Thymus (tissue), 11 donors: ENCODE measurements around the gene PCIF1. TPM values are rescaled to one million over a fixed set of nuclear protein-coding genes. Genes with fewer than 3 reads are reported as not detected.
A peak's percentile ranks its signal among the peaks of the same experiment; 100 is the strongest.
"Not testable (repeated sequence)": the region's sequence is repeated elsewhere in the genome, so short reads cannot be mapped to it uniquely, and the experiment has no call there.

Source experiments
- DNase-seq, 9 donors: peaks; one replicate each; pipeline ENCODE4 v3.0.0-alpha.2; 2013; ENCODE audit warnings: low spot score in 9 of 9, low read depth in 6 of 9, missing footprints in 1 of 9
- H3K27ac ChIP-seq, 2 donors: one replicate each; pipeline ENCODE4 v1.5.1; 2013; ENCODE audit warnings: control low read depth in 1 of 2, low read depth in 1 of 2, low read length in 1 of 2, mild to moderate bottlenecking in 1 of 2, moderate library complexity in 1 of 2
- H3K27me3 ChIP-seq, 2 donors: one replicate each; pipeline ENCODE4 v1.5.1; 2013; ENCODE audit warnings: low read length in 1 of 2; ENCODE audit not compliant: control insufficient read depth in 2 of 2, insufficient read depth in 1 of 2
- H3K36me3 ChIP-seq, 2 donors: one replicate each; pipeline ENCODE4 v1.5.1; 2013; ENCODE audit warnings: low read length in 1 of 2, mild to moderate bottlenecking in 1 of 2, moderate library complexity in 1 of 2; ENCODE audit not compliant: control insufficient read depth in 2 of 2, insufficient read depth in 2 of 2
- H3K4me1 ChIP-seq, 2 donors: one replicate each; pipeline ENCODE4 v1.5.1; 2013; ENCODE audit warnings: low read length in 2 of 2; ENCODE audit not compliant: control insufficient read depth in 2 of 2, insufficient read depth in 2 of 2
- H3K4me3 ChIP-seq, 2 donors: one replicate each; pipeline ENCODE4 v1.5.1; 2013; ENCODE audit warnings: low read length in 2 of 2, control low read depth in 1 of 2, mild to moderate bottlenecking in 1 of 2
- H3K9me3 ChIP-seq, 2 donors: one replicate each; pipeline ENCODE4 v1.5.1; 2013; ENCODE audit warnings: low read length in 1 of 2, mild to moderate bottlenecking in 1 of 2; ENCODE audit not compliant: control insufficient read depth in 2 of 2, insufficient read depth in 1 of 2
- WGBS: extraction: QIAGEN DNeasy Blood & Tissue Kit; methylation state at CpG from one replicate; pipeline ENCODE4 v1.1.7; 2013; 5-methylcytosine and 5-hydroxymethylcytosine counted together
- polyA plus RNA-seq: library from polyadenylated mRNA; stranded (reverse); fragments of 200-250 nt; gene quantifications from one replicate; pipeline ENCODE4 v1.2.3, GENCODE V29; 2013
- total RNA-seq: library from RNA; stranded (reverse); fragments of 120-200 nt; gene quantifications from one replicate; pipeline ENCODE4 v1.2.4, GENCODE V29; 2013
- donor health status: healthy.

Gene PCIF1
- total and polyA plus RNA-seq, 2 donors = 13.9 to 37.4 TPM

DNA sequence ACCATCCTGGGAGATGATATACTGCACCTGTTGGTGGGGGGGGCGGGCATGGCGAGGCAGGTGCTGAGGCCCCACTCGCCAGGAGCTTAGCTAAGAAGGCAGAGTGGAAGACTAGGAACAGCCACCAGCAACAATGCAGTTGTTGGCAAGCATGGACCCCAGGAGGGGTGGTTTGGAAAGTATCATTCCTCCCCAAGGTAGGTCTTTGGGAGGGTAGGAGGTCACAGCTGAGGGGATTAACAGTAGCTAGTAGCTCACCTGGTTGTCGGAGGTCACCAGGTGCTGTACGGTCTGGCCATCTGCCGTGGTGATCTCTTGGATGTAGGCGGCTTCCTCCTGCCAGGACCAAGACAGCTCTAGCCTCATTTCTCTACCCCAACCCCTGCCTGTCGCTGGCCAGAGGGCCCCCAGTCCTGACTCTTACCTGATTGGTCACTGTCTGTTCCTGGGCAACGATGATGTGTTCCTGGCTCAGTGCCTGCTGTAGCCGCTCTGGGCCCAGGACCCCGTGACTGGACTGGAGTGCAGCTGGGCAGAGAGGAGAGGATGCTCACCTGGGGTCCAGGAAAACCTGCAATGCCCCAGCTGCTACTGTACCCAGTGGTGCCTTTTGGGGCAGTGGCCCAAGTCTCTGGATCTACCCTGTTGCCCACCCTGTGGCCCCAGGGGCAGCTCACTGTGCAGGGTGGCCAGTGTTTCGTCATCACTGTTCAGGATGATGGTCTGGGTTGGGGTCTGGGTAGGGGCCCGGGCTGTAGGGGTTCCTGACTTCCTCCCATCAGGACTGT, 15.3 kb downstream of the PCIF1 start:
- Histone ChIP-seq H3K27me3 (no peaks in the 10 kb centered on the region), H3K4me1 (peaks cover 9 to 15% of the 10 kb centered on the region in 2 donors), H3K4me3 (no peak overlapping the region), H3K9me3 (no peaks in the 10 kb centered on the region), H3K27ac (no peak overlapping the region), H3K36me3 (peaks cover 86 to 92% of the 10 kb centered on the region in 2 donors)
- 96% methylated on average over 13 of the region's 13 CpGs for WGBS
- DNase-seq = no peak

DNA sequence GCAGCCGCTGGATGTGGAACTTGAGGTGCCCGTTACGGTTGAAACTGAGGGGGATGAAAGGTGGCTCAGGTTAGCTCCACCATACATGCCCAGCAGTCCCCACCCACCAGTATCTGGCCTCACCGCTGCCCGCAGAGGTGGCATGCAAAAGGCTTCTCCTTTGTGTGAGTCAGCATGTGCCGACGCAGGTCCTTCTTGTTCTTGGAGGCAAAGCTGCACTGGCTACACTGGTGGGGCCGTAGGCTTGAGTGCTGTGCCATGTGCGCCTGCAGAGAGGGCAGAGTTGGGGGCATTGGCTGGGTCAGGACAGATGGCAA, 15.8 kb downstream of the PCIF1 start:
- no peak for DNase-seq
- H3K9me3 ChIP-seq = no peaks in the 10 kb centered on the region
- no peak overlapping the region for H3K27ac ChIP-seq
- no peak overlapping the region for H3K4me3 ChIP-seq
- H3K27me3 ChIP-seq = no peaks in the 10 kb centered on the region
- 97% methylated on average over 9 of the region's 9 CpGs for WGBS
- H3K36me3 ChIP-seq = peaks cover 80 to 87% of the 10 kb centered on the region in 2 donors
- peaks cover 9 to 15% of the 10 kb centered on the region in 2 donors for H3K4me1 ChIP-seq

DNA sequence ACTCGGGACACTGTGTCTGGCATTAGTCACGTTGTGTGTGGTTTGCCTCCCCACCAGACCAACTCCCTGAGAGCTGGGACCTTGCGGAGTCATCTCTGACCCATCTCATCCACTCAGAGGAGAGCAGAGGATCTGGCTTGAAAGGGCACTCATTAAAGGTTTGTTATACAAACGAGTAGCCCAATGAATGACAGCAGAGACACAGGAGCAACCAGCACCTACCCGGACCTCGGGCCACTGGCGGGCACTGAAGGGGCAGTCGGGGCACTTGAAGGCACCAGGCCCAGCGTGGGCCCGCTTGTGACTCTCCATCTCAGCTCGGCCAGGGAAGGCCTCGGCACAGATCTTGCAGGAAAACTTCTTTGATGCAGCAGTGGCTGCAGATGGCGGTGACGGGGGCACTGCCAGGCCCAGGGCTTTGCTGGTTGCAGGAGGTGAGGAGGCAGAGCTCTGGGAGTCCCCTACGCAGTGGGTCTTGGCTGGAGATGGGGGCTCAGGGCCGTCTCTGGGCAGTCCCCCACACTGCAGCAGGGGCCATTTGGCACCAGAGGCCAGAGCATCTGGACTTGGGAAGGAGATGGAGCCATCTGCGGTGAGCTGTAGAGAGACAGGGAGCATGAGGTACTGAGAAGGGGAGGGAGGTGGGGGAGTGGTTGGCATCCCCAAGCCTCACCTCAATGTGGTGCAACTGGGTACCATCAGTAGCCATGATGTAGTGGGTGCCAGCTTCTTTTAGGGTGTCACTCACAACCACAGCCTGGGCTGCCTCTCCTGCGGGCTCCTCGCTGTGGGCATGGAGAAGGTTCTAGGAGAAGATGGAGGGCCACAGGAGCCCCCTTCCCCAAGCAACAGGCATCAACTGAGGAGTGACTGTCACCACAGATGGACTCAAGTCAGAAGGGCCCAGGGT, 17.7 kb downstream of the PCIF1 start:
- no peaks in the 10 kb centered on the region for H3K27me3 ChIP-seq
- H3K4me3 ChIP-seq = no peak overlapping the region
- no peak for DNase-seq
- WGBS = 99% methylated on average over 19 of the region's 19 CpGs
- peak overlapping the region in 1 of 2 donors; percentile 83 for H3K27ac ChIP-seq
- H3K36me3 ChIP-seq = peaks cover 62 to 72% of the 10 kb centered on the region in 2 donors
- peaks cover 9 to 15% of the 10 kb centered on the region in 2 donors for H3K4me1 ChIP-seq
- H3K9me3 ChIP-seq = no peaks in the 10 kb centered on the region

DNA sequence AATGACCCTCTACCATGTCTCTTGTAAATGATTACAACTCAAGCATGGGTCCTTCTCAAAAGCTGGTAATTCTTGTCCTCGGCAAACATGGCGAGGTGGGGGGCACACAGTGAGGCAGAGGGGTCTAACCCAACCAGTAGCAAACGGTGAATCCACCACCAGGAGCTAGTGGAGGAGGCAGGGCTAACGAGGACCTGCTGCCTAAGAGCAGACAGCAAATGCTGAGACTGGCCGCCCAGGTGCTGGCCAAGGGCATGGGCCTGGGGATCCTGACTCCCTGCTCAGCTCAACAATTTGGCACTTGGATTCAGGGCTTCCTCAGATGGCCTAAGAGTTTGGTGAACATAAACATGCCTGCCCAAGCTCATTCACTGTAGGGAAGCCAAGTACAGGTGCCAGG, 18.4 kb downstream of the PCIF1 start:
- H3K36me3 ChIP-seq = peaks cover 63 to 72% of the 10 kb centered on the region in 2 donors
- H3K4me1 ChIP-seq = peaks cover 9 to 15% of the 10 kb centered on the region in 2 donors
- no peak for DNase-seq
- no peaks in the 10 kb centered on the region for H3K9me3 ChIP-seq
- no peak overlapping the region for H3K27ac ChIP-seq
- WGBS = 99% methylated on average over 5 of the region's 5 CpGs
- H3K27me3 ChIP-seq = no peaks in the 10 kb centered on the region
- no peak overlapping the region for H3K4me3 ChIP-seq

DNA sequence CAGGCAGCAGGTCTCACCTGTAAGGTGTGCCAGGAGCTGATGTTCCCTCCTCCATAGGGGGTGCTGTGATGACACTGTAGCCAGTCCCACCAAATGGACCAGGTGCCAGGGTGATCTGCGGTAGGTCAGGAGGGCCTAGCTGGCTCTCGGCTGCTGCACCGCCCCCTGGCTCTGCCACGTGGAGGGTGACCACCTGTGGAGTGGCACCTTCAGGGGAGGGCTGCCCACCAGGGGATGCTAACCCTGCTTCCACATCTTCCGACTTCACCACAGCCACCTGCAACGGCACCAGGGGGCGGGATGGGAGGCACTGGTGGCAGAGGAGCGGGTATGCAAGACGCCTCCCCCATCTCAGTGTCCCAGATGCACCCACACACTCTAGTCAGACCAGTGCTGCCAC, 19.2 kb downstream of the PCIF1 start:
- Histone ChIP-seq H3K9me3 (no peaks in the 10 kb centered on the region), H3K36me3 (peaks cover 62 to 71% of the 10 kb centered on the region in 2 donors), H3K4me3 (no peak overlapping the region), H3K27ac (no peak overlapping the region), H3K4me1 (peaks cover 9 to 15% of the 10 kb centered on the region in 2 donors), H3K27me3 (no peaks in the 10 kb centered on the region)
- 98% methylated on average over 9 of the region's 9 CpGs for whole genome bisulfite sequencing
- no peak for DNase-seq

DNA sequence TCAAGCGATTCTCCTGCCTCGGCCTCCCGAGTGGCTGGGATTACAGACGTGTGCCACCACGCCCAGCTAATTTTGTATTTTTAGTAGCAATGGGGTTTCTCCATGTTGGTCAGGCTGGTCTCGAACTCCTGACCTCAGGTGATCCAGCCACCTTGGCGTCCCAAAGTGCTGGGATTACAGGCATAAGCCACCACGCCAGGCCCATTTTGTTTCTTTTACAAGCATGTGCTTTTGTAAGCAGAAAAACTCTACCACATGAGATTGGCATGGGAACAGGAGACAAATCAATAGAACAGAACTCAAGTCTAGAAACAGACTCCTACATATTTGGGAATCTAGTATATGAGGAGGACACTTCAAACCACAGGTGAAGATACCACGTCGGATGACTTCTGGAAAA, 21.8 kb downstream of the PCIF1 start:
- H3K9me3 ChIP-seq, H3K4me1 ChIP-seq, H3K4me3 ChIP-seq, H3K27me3 ChIP-seq, H3K27ac ChIP-seq, DNase-seq: not testable (repeated sequence)
- H3K36me3 ChIP-seq = peaks cover 65 to 73% of the 10 kb centered on the region in 2 donors
- 97% methylated on average over 10 of the region's 10 CpGs for WGBS

DNA sequence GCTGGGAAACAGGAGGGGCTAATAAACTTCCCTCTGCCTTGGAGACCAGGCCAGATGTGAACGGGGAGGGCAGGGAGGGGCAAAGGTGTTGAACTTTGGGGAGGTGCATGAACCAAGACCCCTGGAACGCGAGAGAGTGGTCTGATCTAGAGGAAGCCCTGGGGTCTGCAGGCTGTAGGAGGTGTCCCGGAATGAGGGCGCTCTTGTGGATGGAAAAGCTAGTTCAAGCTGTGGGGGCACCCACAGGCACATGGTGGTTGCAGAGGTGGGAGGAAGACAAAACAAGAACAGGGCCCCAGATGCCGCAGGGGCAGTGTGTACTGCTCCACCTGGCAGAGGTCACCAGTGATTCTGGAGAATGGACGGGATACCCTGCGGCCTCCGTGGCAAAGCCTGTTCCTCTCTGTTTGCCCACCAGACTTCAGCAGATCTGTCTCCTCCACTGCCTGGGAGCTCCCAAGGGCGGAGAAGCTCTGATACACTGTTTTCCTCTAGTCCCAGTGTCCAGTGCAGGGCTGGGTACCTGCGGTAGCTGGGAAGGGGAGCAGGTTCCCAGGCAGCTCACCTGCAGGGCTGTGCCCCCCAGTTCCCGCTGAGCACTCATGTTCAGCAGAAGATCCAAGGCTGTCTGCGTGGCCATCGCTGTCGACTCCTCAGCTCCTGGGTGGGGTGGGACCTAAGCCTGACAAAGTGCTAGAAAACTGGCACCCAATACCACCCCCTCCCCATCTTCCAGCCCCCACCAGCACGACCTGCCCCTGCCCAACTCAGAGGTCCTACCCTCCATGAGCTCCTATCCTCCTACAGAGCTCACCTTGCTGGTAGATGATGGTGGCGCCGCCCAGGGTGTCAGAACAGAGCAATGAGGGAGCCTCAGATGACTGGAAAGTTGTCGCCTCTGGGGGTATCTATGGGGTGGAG, 22.8 kb downstream of the PCIF1 start:
- H3K36me3 ChIP-seq = peaks cover 64 to 73% of the 10 kb centered on the region in 2 donors
- 92% methylated on average over 19 of the region's 19 CpGs for WGBS
- DNase-seq = no peak

DNA sequence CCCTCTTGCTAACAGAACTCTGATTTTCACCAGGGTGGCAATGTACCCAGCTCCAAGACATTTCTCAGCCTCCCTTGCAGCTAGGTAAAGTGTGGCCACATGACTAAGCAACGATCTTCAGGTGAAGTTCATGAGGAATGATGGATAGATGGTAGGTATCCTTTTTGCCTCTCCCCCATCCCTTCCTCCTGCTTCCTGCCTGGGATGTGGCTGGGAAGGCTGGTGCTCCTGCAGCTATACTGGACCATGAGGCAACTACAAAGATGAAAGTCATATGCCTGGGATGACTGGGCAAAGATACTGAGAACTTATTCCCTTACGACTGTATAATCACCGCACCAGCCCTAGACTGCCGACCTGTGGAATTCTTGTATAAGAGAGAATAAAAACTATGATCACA, 24.1 kb downstream of the PCIF1 start:
- Histone ChIP-seq H3K9me3 (no peaks in the 10 kb centered on the region), H3K36me3 (peaks cover 65 to 68% of the 10 kb centered on the region in 2 donors), H3K27me3 (no peaks in the 10 kb centered on the region), H3K27ac (no peak overlapping the region), H3K4me3 (no peak overlapping the region), H3K4me1 (no peaks in the 10 kb centered on the region)
- DNase-seq = no peak
- WGBS = 98% methylated on average over 4 of the region's 4 CpGs

More for the DNA sequence above, 22.8 kb downstream of the PCIF1 start:
- no peaks in the 10 kb centered on the region for H3K4me1 ChIP-seq
- H3K4me3 ChIP-seq = no peak overlapping the region
- no peaks in the 10 kb centered on the region for H3K27me3 ChIP-seq
- H3K27ac ChIP-seq = no peak overlapping the region
- no peaks in the 10 kb centered on the region for H3K9me3 ChIP-seq
